ENCODE results near the gene MLKL.
"Not testable (repeated sequence)": the region's sequence is repeated elsewhere in the genome, so short reads cannot be mapped to it uniquely, and the experiment has no call there.

Gene MLKL

GRCh38 chr16:74691093-74691855, 9.4 kb downstream of the MLKL start:
- no peaks in the 10 kb centered on the region for H3K9me3 Mint-ChIP-seq
- H3K4me3 Mint-ChIP-seq, result no peak overlapping the region
- H3K27ac Mint-ChIP-seq, result no peak overlapping the region
- no peaks in the 10 kb centered on the region for H3K27me3 Mint-ChIP-seq
- DNase-seq, result no peak
- ATAC-seq, result no peak
- H3K4me1 Mint-ChIP-seq, result peaks cover 27% of the 10 kb centered on the region

- no peaks in the 10 kb centered on the region for H3K27me3 Mint-ChIP-seq
- H3K4me3 Mint-ChIP-seq, result no peak overlapping the region
- no peaks in the 10 kb centered on the region for H3K9me3 Mint-ChIP-seq
- no peak for DNase-seq
- H3K27ac Mint-ChIP-seq, result no peak overlapping the region
- no peak for ATAC-seq
- H3K4me1 Mint-ChIP-seq, result no peaks in the 10 kb centered on the region
These were observed 18.1 kb downstream of the MLKL start for GRCh38 chr16:74682556-74682955.

- no peaks in the 10 kb centered on the region for H3K9me3 Mint-ChIP-seq
- H3K4me1 Mint-ChIP-seq, result no peaks in the 10 kb centered on the region
- no peaks in the 10 kb centered on the region for H3K27me3 Mint-ChIP-seq
- DNase-seq, result no peak
- no peak for ATAC-seq
- no peak overlapping the region for H3K4me3 Mint-ChIP-seq
- no peak overlapping the region for H3K27ac Mint-ChIP-seq
These were observed 20.0 kb downstream of the MLKL start for GRCh38 chr16:74680681-74681080.

GRCh38 chr16:74679983-74680382, 20.7 kb downstream of the MLKL start:
- no peaks in the 10 kb centered on the region for H3K27me3 Mint-ChIP-seq
- no peaks in the 10 kb centered on the region for H3K9me3 Mint-ChIP-seq
- DNase-seq, result no peak
- no peak overlapping the region for H3K27ac Mint-ChIP-seq
- no peak for ATAC-seq
- H3K4me1 Mint-ChIP-seq, result no peaks in the 10 kb centered on the region
- no peak overlapping the region for H3K4me3 Mint-ChIP-seq

GRCh38 chr16:74677868-74678267, 22.8 kb downstream of the MLKL start:
- no peak for DNase-seq
- no peak for ATAC-seq
- H3K4me3 Mint-ChIP-seq, result no peak overlapping the region
- no peak overlapping the region for H3K27ac Mint-ChIP-seq
- no peaks in the 10 kb centered on the region for H3K4me1 Mint-ChIP-seq
- no peaks in the 10 kb centered on the region for H3K9me3 Mint-ChIP-seq
- no peaks in the 10 kb centered on the region for H3K27me3 Mint-ChIP-seq

GRCh38 chr16:74673876-74674275, 26.8 kb downstream of the MLKL start:
- DNase-seq, result no peak
- H3K4me3 Mint-ChIP-seq, result no peak overlapping the region
- ATAC-seq, result no peak
- H3K9me3 Mint-ChIP-seq, result no peaks in the 10 kb centered on the region
- no peaks in the 10 kb centered on the region for H3K27me3 Mint-ChIP-seq
- no peak overlapping the region for H3K27ac Mint-ChIP-seq
- H3K4me1 Mint-ChIP-seq, result no peaks in the 10 kb centered on the region

- H3K4me3 Mint-ChIP-seq, H3K27me3 Mint-ChIP-seq, ATAC-seq, H3K9me3 Mint-ChIP-seq, H3K27ac Mint-ChIP-seq, DNase-seq: not testable (repeated sequence)
- peaks cover 34% of the 10 kb centered on the region for H3K4me1 Mint-ChIP-seq
These were observed 31.8 kb downstream of the MLKL start for GRCh38 chr16:74668877-74669276.

- Mint-ChIP-seq H3K4me3 (peak overlapping the region; percentile 90 to 93), H3K27ac (peak overlapping the region; percentile 99 to 100), H3K4me1 (peaks cover 50% of the 10 kb centered on the region), H3K9me3 (no peaks in the 10 kb centered on the region), H3K27me3 (no peaks in the 10 kb centered on the region)
- no peak for ATAC-seq
- peak; percentile 51 to 53 for DNase-seq
These were observed 33.4 kb downstream of the MLKL start for GRCh38 chr16:74667255-74667700.

GRCh38 chr16:74666425-74667254, 34.0 kb downstream of the MLKL start, which contains the start of gene RFWD3:
RFWD3 (minus strand) TSS chr16:74666877; CDS start chr16:74661449, 5,428 bp downstream.
- peak; percentile 96 to 98 for DNase-seq
- no peaks in the 10 kb centered on the region for H3K27me3 Mint-ChIP-seq
- peak; percentile 100 for ATAC-seq
- peak within 1 kb of the TSS; percentile 90 to 93 for H3K4me3 Mint-ChIP-seq
- H3K4me1 Mint-ChIP-seq, result peaks cover 55% of the 10 kb centered on the region
- H3K9me3 Mint-ChIP-seq, result no peaks in the 10 kb centered on the region
- H3K27ac Mint-ChIP-seq, result peak within 1 kb of the TSS; percentile 99 to 100

GRCh38 chr16:74666010-74666421, 34.6 kb downstream of the MLKL start:
- Mint-ChIP-seq H3K27me3 (no peaks in the 10 kb centered on the region), H3K4me3 (peak overlapping the region; percentile 90 to 93), H3K4me1 (peaks cover 58% of the 10 kb centered on the region), H3K27ac (peak overlapping the region; percentile 99 to 100), H3K9me3 (no peaks in the 10 kb centered on the region)
- DNase-seq, result no peak
- no peak for ATAC-seq

GRCh38 chr16:74661064-74661463, 39.6 kb downstream of the MLKL start:
- Mint-ChIP-seq H3K4me3 (peak overlapping the region; percentile 29 to 67), H3K27ac (peak overlapping the region in 1 of 2 donors; percentile 71), H3K4me1 (peaks cover 90% of the 10 kb centered on the region), H3K27me3 (no peaks in the 10 kb centered on the region), H3K9me3 (no peaks in the 10 kb centered on the region)
- ATAC-seq, result no peak
- no peak for DNase-seq

GRCh38 chr16:74660383-74660782, 40.3 kb downstream of the MLKL start:
- no peak overlapping the region for H3K27ac Mint-ChIP-seq
- H3K4me1 Mint-ChIP-seq, result peaks cover 93% of the 10 kb centered on the region
- ATAC-seq (no peak), DNase-seq (no peak)
- no peaks in the 10 kb centered on the region for H3K27me3 Mint-ChIP-seq
- no peaks in the 10 kb centered on the region for H3K9me3 Mint-ChIP-seq
- peak overlapping the region; percentile 37 to 76 for H3K4me3 Mint-ChIP-seq

- Mint-ChIP-seq H3K27ac (peak overlapping the region in 1 of 2 donors; percentile 60), H3K4me3 (peak overlapping the region; percentile 18 to 76), H3K9me3 (no peaks in the 10 kb centered on the region), H3K4me1 (peaks cover 93% of the 10 kb centered on the region), H3K27me3 (no peaks in the 10 kb centered on the region)
- ATAC-seq, result no peak
- no peak for DNase-seq
These were observed 41.6 kb downstream of the MLKL start for GRCh38 chr16:74659041-74659440.

GRCh38 chr16:74657870-74658642, 42.6 kb downstream of the MLKL start:
- Mint-ChIP-seq H3K4me1 (peaks cover 89% of the 10 kb centered on the region), H3K4me3 (peak overlapping the region in 1 of 2 donors; percentile 39), H3K27ac (peak overlapping the region in 1 of 2 donors; percentile 70), H3K9me3 (no peaks in the 10 kb centered on the region), H3K27me3 (no peaks in the 10 kb centered on the region)
- DNase-seq, result no peak
- ATAC-seq, result no peak

GRCh38 chr16:74654536-74655050, 46.1 kb downstream of the MLKL start:
- no peak overlapping the region for H3K4me3 Mint-ChIP-seq
- H3K4me1 Mint-ChIP-seq, result peaks cover 71% of the 10 kb centered on the region
- DNase-seq (no peak), ATAC-seq (no peak)
- H3K27me3 Mint-ChIP-seq, result no peaks in the 10 kb centered on the region
- H3K27ac Mint-ChIP-seq, result peak overlapping the region in 1 of 2 donors; percentile 77
- H3K9me3 Mint-ChIP-seq, result no peaks in the 10 kb centered on the region
